NCI-H69 (cell line): ENCODE measurements around the gene ANP32B.
"Not testable (repeated sequence)": the region's sequence is repeated elsewhere in the genome, so short reads cannot be mapped to it uniquely, and the experiment has no call there.

Experiments used
- DNase-seq: peaks from one replicate; lab custom pipeline; 2025; lab: John Stamatoyannopoulos, UW

Gene ANP32B

DNA sequence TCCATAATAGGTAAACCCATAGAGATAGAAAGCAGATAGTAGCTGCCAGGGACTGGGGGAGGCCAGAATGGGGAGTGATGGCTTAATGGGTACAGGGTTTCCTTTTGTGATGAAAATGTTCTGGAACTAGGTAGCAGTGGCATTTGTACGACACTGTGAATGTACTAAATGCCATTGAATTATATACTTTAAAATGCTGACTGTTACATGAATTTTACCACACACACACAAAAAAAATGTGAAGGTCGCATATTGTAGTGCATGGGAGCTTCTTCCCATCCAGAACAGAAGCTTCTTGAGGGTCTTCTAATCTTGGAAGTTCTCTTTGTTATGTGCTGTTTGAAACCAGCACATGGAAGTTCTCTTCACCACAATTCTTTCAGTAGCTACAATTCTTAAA is 19.9 kb upstream of the ANP32B start:
- no peak for DNase-seq

DNA sequence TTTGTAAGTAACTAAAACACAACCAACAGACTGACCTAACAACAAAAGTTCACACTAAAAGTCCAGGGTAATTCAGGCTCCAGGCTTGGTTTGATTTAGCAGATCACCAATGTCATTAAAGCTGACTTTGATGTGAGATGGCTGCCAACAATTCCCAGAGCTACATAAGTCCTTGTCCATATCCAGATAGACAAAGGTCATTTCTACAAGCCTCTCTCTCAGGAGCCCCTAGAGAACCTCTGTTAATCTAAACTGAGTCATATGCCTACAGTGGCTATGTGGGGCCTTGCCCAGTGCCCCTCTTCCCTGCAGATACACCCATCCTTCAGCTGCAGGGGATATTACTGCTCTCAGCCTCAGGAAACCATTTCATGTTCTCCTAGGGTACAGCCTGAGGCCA is 18.2 kb upstream of the ANP32B start:
- no peak for DNase-seq

DNA sequence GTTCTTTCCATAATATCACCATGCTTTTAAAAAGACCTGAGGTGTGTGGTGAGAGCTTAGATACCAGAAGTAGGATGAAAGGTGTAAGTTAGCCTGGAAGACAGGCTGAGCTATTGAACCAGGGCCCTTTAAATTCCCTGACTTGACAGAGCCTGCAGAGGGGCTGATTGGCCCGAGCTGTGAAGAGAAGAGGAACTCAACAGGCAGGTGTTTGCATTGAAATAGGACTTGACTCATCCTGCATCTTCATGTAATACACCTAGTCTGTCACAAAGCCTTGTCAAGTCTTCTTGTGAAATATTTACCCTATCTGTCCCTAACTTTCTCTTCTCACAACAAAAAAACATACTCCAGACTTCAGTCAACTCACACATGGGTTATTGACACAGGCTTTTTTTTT is 16.6 kb upstream of the ANP32B start:
- no peak for DNase-seq

DNA sequence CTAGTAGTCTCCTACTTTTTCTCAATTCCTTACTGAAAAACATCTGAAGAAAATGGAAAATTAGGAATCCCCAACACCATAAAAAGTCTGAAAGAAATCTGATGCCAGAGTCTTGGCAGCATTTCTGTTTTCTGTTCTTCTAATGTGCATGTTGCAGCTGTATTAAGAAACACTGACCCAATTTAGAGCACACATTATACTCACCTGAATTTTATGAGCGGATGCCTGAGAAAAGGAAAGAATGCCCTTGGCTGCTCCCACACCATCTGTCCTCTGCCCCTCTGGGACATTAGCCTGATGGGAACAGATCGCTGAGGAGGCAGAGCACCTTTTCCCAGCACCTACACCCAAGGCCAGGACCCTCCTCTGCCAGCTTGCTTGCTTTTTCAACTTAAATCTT is 14.1 kb upstream of the ANP32B start:
- DNase-seq, result peak; percentile 86

DNA sequence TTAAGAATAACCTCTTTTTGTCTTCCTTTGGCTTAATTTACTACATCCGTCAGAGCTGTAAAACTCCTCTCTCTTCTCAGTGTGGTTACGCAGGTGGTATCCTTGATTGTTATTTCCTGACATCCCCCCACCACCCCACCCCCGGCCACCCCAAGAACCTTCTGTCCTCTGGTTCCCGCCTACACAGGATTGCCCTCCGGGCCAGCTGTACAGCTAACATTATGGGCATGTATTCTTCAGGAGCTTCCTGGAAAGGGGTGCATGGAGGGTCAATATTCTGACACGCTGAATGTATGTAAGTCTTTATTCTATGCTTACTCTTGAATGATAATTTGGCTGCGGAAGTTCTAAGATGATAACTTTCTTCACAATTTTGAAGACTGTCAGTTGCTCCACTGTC is 13.0 kb upstream of the ANP32B start:
- DNase-seq, result peak; percentile 50

DNA sequence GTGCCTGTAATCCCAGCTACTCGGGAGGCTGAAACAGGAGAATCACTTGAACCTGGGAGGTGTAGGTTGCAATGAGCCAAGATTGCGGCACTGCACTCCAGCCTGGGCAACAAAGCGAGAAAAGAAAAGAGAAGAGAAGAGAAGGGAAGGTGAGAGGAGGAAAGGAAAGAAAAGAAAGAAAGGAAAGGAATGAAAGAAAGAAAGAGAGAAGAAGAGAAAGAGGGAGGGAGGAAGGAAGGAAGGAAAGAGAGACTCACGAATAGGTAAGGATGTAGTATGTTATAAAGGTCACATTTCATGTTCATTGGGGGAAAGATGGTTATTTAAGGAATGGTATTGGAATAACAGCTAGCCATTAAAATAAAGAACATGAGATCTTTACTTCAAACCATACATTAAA is 10.4 kb upstream of the ANP32B start:
- no peak for DNase-seq

DNA sequence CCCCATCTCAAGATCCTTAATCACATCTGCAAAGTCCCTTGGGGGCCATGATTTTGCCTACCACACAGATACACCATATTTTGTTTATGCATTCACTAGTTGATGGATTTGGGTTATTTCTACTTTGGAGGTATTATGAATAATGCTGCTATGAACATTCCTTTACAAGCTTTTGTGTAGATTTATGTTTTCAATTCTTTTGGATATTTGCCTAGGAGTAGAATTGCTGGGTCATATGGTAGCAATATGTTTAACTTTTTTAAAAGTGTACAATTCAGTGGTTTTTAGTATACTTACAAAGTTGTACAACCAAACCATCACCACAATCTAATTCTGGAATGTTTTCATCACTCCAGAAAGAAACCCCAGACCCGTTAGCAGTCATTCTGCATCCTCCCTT is 7.8 kb upstream of the ANP32B start:
- no peak for DNase-seq

DNA sequence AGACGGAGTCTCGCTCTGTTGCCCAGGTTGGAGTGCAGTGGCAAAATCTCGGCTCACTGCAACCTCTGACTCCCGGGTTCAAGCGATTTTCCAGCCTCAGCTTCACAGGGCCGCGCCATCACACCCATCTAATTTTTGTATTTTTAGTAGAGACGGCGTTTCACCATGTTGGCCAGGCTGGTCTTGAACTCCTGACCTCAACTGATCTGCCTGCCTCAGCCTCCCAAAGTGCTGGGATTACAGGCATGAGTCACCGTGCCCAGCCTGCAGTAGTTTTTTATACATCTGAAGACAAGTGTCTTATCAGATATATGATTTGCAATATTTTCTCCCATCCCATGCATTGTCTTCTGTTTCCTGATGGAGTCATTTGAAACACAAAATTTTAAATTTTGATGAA is 6.5 kb upstream of the ANP32B start:
- not testable (repeated sequence) for DNase-seq

DNA sequence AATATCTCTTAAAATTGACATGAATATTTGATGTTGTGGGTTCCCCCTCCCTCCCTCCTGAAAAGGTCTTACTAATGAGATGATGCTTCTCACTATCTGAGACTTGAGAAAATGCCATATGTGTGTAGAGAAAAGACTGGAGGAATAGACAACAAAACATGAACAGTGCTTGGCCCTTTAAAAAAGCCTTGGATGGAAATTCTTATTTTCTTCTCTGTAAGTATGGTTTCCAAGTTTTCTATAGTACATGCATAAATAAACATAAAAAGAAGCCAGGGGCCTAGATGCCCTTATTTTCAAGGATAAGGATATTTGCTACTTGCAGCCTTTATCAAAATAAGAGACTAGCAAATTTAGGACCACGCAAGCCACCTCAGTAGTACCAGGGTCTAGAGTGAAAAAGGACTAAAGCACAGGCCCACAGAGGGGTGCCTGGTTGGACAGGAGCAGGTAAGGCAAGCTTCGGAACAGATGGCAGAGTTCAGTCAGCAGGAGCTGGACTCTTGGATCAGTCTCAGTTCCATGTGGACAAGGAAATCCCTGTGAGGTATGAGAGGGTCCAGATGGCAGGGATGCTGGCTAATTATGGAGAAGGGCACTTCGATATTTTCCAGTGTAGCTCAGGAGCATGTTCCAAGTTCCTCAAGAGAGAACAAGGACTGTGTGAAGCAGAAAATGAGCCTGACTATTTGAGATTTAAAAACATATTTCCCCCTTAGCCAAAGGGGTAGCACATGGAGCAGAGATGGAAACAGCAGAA is 4.6 kb upstream of the ANP32B start:
- DNase-seq, result peak; percentile 95

DNA sequence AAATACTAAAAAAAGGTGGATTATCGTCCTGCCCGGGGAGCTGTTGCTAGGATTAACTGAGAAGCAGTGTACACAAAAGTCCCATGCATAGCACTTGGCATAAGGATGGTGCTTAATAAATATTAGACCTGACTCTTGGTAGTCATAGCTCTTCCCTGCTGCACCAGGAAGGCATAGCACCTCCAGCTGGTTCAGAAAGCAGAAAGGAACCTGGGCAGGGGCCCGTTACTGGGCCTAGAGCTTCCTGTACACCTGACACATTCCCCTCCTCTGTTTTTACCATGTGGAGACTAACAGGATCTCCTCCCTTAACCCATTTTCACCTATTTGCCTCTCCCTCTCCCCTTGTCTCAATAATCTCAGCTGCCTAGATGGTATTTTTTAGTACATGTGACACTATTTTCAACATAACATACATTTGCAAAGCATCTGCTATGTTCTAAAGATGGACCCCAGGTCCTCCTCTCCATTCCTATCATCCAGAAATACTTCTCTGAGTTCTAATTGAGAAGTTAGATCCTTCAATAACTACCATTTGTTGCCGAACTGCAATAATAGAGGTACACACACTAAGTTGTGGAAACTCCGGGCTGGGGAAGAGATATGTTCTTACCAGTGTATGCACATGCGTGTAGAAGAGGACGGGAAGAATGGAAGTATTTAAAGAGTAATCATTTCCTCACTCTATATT is 3.2 kb upstream of the ANP32B start:
- DNase-seq, result peak; percentile 53

DNA sequence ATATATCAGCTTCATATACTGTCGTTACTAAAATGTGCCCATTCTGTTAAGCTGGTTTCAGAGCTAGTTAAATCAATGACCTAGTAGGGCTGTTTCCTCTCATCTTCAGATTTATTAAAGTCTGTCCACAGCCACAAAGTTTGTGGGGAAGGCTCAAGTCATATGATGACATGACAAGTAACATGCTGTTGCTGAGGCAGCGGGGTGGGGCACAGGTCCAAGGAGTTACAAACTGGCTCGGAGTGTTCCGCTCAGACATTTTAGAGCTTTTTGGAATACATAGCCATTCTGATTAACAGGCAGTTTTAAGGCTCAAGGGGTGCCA is 2.7 kb upstream of the ANP32B start:
- DNase-seq, result no peak

DNA sequence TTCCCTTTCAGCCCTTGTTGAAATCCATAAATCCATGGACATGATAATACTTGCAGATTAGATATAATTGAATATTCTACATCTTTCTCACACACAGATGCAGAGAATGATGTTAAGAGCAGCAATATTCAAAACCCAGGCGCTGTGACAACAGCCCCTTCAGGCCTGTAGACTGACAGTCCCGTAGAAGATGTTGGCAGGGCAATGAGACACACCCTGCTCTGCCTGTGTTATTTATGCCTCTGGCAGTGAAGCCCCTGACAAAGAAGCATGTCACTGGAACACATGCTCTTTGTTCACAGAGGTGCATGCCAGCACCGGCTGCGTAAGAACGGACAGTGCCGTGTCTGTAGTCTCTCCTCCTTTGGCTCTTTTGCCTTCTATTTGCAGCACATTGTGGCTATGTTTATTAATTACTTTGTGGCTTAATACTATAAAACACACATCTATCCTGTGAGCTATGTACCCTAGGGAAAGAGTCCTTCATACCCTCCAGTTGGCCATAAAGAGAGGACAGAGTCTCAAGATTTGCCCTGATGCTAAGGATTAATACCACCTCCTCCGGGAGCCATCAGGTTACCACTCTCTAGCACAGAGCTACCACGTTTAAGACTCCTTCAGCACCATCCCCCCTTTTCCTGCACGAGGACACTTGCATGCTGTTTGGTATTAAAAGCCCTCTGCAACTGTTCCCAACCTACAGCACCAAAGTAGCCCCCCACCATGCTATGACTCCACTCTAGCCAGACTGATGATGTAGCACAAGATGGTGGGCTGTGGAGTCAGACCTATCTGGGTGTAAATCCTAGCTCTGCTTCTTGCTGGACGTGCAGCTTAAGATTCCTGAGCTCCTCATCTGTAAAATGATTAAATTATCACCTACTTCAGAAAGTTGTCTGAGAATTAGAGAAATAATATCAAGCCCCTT is 2.0 kb upstream of the ANP32B start:
- peak; percentile 73 for DNase-seq

DNA sequence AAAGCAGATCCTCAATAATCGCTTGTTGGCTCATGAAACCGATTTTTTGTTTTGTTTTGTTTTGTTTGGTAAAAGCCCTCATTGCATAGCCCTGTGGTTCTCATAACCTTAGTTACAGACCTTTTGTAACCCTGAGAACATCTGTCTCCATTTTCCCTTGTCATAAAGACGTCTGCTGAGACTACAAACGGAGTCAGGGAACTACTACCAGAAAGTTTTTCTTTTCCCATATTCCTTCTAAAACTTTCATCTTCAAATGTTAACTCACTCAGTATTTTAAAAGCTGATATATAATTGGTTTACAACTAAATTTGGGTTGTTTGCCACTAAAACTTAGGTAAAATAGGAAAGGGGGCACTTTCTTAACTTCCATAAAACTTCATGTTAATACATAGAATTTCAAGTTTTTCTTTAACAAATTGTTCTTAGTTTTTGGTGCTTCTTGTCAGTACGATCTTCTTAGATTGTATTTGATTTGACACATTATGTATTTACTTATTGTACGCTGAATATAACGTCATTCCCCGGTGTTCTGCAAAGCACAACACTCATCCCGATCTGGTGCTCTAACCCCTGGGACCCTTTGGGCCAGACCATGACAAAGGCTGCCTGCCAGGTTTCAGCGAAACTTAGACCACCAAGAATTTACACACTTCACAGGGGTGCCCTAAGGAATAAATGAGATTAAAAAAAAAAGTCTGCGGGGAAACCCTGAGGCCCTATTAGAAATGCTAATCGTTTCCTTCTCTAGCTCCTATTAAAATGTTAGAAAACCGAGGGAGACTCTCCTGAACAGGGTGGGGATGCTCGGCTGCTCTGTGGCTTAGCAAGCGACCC is 1.1 kb upstream of the ANP32B start:
- DNase-seq, result peak; percentile 72

DNA sequence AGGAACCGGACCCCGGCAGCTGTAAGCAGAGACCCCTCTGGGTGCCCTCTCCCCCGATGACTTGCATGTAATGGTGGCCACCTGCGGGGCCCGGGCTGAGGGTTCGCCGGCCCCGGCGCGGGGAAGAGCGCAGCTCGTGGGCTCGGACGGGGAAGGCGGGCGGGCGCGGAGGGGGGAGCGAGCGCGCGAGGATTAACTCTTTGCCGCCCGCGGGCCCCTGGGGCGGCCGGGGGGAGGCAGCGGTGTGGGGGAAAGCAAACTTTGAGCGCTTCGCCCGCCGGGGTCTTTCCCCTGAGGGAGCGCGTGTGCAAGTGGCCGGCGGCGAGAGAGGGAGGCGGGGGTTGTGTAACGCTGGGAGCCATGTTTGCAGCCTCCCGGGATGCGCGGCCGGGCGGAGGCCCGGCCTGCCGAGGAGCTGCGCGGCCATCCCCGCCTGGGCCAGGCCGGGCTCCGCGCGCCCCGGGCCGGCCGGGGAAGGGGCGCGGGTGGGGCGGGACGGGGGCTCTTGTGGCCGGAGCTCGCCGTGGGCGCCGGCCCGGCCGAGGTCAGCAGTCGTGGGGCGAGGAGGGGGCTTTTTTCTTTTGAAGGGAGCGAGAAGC is 547 bp downstream of the ANP32B start:
- peak; percentile 80 for DNase-seq

DNA sequence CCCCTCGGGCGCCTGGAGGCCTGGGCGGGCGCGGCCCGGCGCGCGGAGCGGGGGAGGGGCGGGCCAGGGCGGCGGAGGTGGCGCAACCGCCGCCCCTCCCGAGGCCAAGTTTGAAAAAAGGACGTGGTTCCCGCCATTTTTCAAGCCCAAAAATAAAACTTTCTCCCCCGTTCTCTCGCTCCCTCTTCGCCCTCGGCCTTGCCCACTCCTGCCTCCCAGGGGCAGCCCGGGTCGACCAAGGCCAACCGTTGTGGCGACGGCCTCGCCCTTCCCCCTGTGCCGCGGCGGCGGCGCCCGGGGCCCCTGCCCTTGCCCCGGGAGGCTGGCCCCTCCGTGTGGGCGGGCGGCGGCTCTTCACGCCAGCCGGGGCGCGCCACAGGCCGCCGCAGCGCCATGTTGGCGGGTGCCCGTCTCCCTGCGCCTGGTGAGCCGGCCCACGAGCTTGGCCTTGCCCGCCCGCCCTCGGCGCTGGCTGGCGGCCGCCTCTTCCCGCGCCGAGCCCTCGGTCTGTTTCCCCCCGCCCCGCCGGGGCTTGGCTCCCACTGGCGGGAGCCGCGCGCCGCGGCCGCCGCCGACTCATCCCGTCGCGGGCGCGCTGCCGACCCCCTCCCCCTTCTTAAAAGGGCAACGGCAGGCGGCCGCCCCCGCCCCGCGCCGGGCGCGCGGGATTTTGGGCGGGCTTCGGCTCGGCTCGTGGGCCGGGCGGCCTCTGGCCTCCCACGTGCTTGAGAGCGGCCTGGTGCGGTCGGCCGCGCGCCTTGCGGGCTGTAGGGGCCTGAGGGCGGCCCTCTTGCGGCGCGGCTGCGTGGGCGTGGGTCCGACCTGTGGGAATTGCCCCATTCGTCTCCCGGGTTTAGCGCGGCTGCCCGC is 1.3 kb downstream of the ANP32B start:
- DNase-seq, result peak; percentile 91

DNA sequence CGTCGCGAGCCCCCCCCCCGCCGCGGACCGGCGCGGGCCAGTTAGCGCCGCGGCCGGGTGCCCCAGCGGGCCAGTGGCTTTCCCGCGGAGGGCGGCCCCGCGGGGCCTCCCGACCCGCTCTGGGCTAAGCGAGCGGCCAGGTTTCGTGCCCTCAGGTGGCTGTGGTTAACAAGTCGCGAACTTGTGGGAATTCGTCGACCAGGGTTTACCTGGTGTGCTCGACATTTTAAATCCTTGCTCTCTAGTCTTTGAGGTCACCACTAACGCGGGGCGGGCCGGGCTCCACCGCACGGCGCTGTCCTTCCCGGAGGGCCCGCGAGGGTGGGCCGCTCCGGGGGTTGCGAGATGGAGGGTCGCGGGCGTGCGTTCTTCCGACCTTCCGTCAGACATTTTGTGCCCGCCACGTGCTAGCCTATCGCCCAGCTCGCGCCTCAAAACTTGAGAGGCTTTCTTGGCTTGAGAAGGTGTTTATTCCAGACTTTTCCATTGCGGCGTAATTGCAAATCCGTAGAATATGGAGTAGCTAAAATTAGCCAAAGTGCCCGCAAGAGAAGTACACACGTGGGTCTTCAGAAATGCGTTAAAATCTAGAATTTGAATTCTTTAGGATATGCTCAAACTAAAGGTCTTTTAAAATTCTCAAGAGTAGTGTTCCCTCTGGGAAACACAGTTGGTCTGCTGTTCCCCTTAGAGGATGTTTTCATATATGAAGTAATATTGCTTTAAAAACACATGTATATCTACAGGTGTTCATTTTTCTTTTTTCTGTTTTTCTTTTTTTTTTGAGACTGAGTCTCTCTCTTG is 2.1 kb downstream of the ANP32B start:
- no peak for DNase-seq

DNA sequence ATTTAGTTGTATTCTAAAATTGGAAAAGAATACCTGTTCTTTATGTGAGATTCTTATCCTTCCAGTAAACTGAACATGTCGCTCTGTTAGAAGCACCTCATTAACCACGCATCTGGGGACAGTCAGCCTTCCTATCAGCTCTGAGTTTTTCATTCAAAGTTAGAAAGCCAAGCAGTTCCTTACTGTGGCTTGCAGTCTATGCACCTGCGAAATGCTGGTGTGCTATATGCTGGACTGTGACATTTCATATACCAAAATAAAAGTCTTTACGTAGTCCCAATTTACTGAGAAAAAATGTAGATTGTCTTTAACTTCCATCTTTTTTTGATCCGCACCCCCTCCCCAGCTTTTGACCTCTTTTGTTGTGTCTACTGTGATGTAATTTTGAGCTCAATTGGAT is 4.3 kb downstream of the ANP32B start:
- no peak for DNase-seq

DNA sequence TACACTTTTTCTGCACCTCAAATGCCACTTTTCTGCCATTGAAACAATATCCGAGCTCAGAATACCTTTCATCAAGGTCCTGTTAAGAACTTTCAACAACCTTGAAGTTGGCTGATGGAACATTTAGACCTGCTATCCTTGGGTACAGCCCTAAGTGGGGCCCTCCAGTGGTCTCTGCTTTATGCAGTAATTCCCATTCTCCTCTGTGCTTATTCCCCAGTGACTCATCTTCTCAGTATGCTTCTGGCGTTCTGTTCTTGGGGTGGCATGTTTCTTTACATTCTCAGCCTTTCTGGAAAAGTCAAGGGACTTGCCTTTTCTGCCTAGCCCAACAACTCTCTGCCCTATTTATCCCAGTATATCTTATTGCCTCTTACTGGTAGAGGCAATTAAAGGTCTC is 7.1 kb downstream of the ANP32B start:
- peak; percentile 25 for DNase-seq

DNA sequence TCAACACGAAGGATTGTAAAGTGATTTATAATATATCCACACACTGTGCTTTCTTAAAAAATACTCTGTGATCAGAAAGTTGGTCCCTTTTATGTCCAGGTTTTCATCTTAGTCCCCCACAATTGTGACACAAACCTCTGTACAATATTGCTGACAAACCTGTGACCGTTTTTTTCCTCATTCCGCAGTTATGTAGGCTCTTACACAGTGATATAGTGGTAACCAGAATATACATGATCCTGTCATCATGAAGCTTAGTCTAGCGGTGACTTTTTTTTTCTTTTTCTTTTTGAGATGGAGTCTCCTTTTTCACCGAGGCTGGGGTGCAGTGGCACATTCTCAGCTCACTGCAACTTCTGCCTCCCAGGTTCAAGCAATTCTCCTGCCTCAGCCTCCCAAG is 8.7 kb downstream of the ANP32B start:
- DNase-seq, result no peak

DNA sequence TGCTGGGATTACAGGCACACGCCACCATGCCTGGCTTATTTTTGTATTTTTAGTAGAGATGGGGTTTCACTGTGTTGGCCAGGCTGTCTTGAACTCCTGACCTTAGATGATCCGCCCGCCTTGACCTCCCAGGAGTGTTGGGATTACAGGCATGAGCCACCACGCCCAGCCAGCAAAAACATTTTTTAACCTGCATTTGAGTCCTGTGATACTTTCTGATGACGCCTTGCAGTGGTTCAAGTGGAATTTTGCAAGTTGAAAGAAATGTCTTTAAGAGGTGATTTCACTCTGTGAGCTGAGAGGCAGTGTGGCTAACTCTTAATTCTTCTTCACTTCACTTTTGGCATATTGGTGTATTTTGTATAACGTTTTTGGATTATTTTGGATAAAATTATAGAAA is 9.1 kb downstream of the ANP32B start:
- no peak for DNase-seq
